DOHH2 (cell line): Measurements from ENCODE around the gene ALKBH7.

Experiments used
- H3F3A ChIP-seq: fragments of 200-600 bp; sonication (generic), shearing (Covaris generic); 2 replicates; pipeline ENCODE4 v1.6.0; 2016; ENCODE audit warnings: antibody characterized with exemption, mild to moderate bottlenecking; ENCODE audit not compliant: control insufficient read depth, insufficient read depth
- H3K27ac ChIP-seq: fragments of 200-600 bp; sonication (generic); 2 replicates; pipeline ENCODE4 v1.5.1; 2014; ENCODE audit warnings: low read depth, mild to moderate bottlenecking, low read length, moderate library complexity
- H3K27me3 ChIP-seq: fragments of 200-600 bp; sonication (generic); 2 replicates; pipeline ENCODE4 v1.6.1; 2014; ENCODE audit warnings: mild to moderate bottlenecking, low read length, mixed read lengths; ENCODE audit not compliant: control insufficient read depth
- H3K36me3 ChIP-seq: fragments of 200-600 bp; sonication (generic); 2 replicates; pipeline ENCODE4 v1.6.1; 2014; ENCODE audit warnings: mild to moderate bottlenecking, low read length, moderate library complexity, mixed read lengths; ENCODE audit not compliant: control insufficient read depth
- H3K4me1 ChIP-seq: fragments of 200-600 bp; sonication (generic); 2 replicates; pipeline ENCODE4 v1.6.1; 2014; ENCODE audit warnings: mild to moderate bottlenecking, low read length, mixed read lengths; ENCODE audit not compliant: control insufficient read depth
- H3K4me2 ChIP-seq: fragments of 200-600 bp; sonication (generic); 2 replicates; pipeline ENCODE4 v1.6.0; 2014; ENCODE audit warnings: mild to moderate bottlenecking, low read length, moderate library complexity
- H3K4me3 ChIP-seq: fragments of 200-600 bp; sonication (generic); 2 replicates; pipeline ENCODE4 v1.5.1; 2014; ENCODE audit warnings: mild to moderate bottlenecking, low read length, mixed read lengths
- H3K79me2 ChIP-seq: fragments of 200-600 bp; sonication (generic); 2 replicates; pipeline ENCODE4 v1.6.1; 2014; ENCODE audit warnings: mild to moderate bottlenecking, low read length, mixed read lengths; ENCODE audit not compliant: control insufficient read depth
- H3K9me2 ChIP-seq: fragments of 200-600 bp; sonication (generic); replicated peaks from 2 replicates; pipeline ENCODE4 v1.6.1; 2014; ENCODE audit warnings: mild to moderate bottlenecking, low read length, mixed read lengths; ENCODE audit not compliant: control insufficient read depth
- H3K9me3 ChIP-seq: fragments of 200-600 bp; sonication (generic); 2 replicates; pipeline ENCODE4 v1.6.1; 2014; ENCODE audit warnings: antibody characterized with exemption, low read length, mixed read lengths; ENCODE audit not compliant: control insufficient read depth, insufficient read depth
- H4K20me1 ChIP-seq: fragments of 200-600 bp; sonication (generic); 2 replicates; pipeline ENCODE4 v1.6.0; 2014; ENCODE audit warnings: low read depth, mild to moderate bottlenecking, antibody characterized with exemption, low read length, moderate library complexity; ENCODE audit not compliant: control insufficient read depth, insufficient read depth
- EZH2phosphoT487 ChIP-seq: fragments of 200-600 bp; sonication (generic); IDR thresholded peaks from 2 replicates; pipeline ENCODE4 v1.6.1; 2017; ENCODE audit warnings: borderline replicate concordance, mild to moderate bottlenecking, antibody characterized with exemption, low read length, moderate library complexity, mixed read lengths
- TF ChIP-seq, protein P1 (sequence below): fragments of 200-600 bp; sonication (generic); IDR thresholded peaks from one replicate; pipeline ENCODE4 v1.5.1; 2014; ENCODE audit warnings: antibody characterized with exemption, mild to moderate bottlenecking, low read depth, low read length; ENCODE audit not compliant: poor library complexity, severe bottlenecking

The ALKBH7 gene

GRCh38 chr19:6412447-6413091 lies 40.0 kb downstream of the ALKBH7 start:
- Histone ChIP-seq H3K27me3 (no peaks in the 10 kb centered on the region), H3K27ac (no peak overlapping the region), H3F3A (peaks cover 11% of the 10 kb centered on the region), H3K4me2 (no peak overlapping the region), H3K9me2 (no peaks in the 10 kb centered on the region), H3K36me3 (peaks cover 45% of the 10 kb centered on the region), H3K4me3 (no peak overlapping the region), H3K9me3 (no peaks in the 10 kb centered on the region), H3K79me2 (no peaks in the 10 kb centered on the region), H3K4me1 (no peaks in the 10 kb centered on the region), H4K20me1 (no peaks in the 10 kb centered on the region)
- no peak for TF ChIP-seq EZH2phosphoT487
- TF ChIP-seq, protein P1, sequence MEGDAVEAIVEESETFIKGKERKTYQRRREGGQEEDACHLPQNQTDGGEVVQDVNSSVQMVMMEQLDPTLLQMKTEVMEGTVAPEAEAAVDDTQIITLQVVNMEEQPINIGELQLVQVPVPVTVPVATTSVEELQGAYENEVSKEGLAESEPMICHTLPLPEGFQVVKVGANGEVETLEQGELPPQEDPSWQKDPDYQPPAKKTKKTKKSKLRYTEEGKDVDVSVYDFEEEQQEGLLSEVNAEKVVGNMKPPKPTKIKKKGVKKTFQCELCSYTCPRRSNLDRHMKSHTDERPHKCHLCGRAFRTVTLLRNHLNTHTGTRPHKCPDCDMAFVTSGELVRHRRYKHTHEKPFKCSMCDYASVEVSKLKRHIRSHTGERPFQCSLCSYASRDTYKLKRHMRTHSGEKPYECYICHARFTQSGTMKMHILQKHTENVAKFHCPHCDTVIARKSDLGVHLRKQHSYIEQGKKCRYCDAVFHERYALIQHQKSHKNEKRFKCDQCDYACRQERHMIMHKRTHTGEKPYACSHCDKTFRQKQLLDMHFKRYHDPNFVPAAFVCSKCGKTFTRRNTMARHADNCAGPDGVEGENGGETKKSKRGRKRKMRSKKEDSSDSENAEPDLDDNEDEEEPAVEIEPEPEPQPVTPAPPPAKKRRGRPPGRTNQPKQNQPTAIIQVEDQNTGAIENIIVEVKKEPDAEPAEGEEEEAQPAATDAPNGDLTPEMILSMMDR, result peak; percentile 89

DNA sequence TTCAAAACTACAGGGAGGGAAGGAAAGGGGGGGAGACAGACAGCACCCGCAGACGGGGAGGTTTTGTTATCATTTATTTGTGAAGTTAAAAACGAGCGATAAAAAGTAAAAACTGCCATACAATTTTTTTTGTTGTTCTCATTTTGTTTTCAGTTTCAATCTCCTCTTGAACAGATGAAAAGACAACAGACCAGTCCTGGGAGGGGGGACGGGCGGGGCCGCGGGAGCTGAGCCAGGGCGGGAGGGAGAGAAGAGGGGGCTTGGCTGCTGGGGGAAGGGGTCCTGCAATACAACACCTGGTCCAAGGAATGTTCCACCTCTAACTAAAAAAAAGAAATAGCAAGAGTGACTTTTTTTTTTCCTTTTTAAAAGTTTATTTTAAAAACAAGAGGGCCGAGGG lies 40.7 kb downstream of the ALKBH7 start:
- Histone ChIP-seq H3K4me1 (no peaks in the 10 kb centered on the region), H3K9me3 (no peaks in the 10 kb centered on the region), H3K4me3 (no peak overlapping the region), H3K4me2 (no peak overlapping the region), H3K27me3 (no peaks in the 10 kb centered on the region), H3K27ac (no peak overlapping the region), H3K9me2 (no peaks in the 10 kb centered on the region), H3F3A (peaks cover 11% of the 10 kb centered on the region), H3K79me2 (no peaks in the 10 kb centered on the region), H4K20me1 (no peaks in the 10 kb centered on the region), H3K36me3 (peaks cover 52% of the 10 kb centered on the region)
- no peak for TF ChIP-seq EZH2phosphoT487
- TF ChIP-seq, protein P1, result no peak

DNA sequence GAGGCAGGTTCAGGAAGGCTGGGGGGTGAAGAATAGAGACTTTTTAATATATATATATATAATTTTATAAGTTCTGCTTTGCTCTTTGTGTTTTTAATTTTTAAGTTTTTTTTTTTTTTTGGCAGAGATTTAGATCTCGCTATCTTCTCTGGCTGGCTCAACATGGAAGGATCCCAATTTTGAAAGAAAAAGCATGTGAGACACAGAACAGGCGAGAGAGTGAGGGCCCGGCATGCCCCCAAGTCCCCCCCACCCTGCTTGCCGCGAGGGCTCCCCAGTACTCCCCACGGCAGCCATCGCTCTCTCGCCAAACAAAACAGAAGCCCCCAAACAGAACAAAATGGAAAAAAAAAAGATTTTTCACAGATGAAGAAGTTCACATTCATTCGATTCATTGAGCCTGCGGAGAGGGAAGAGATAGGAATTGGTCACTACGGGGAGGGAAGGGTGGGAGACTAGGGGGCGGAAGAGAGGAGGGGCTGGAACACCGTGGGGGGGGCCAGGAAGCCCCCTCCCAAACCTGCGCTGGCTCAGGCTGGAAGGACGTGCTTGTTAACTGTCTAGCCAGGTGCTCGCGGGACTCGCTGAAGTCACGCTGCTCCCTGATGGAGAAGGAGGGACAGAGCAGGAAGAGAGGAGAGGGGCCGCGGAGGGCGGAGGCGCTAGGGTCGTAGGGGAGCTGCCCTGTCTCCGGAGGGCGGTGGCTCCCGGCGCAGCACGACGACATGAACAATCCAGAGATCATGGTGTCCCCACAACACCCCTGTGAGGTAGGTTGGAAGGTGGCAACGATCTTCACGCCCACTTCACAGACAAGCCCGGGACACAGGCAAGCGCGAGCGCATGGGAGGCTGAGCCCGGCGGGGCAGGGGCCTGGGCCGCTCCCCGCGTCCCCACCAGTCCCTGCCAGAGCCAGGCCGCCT lies 41.4 kb downstream of the ALKBH7 start:
- Histone ChIP-seq H3K27ac (no peak overlapping the region), H4K20me1 (no peaks in the 10 kb centered on the region), H3K4me1 (no peaks in the 10 kb centered on the region), H3K4me3 (no peak overlapping the region), H3K4me2 (no peak overlapping the region), H3K9me3 (no peaks in the 10 kb centered on the region), H3K36me3 (peaks cover 59% of the 10 kb centered on the region), H3K79me2 (peaks cover under 1% of the 10 kb centered on the region), H3F3A (peaks cover 11% of the 10 kb centered on the region), H3K9me2 (no peaks in the 10 kb centered on the region), H3K27me3 (no peaks in the 10 kb centered on the region)
- no peak for TF ChIP-seq EZH2phosphoT487
